ENCODE results near the gene PEX14.

PEX14 gene

GRCh38 chr1:10475510-10475909 lies 760 bp downstream of the PEX14 start:
- peak overlapping the region; percentile 99 for H3K4me3 ChIP-seq (ENCODE audit: control insufficient read depth, low read depth, low read length)
- DNase-seq (ENCODE audit: low read depth): no peak
- TF ChIP-seq CTCF (IDR thresholded peaks at IDR 0.05; ENCODE audit: control insufficient read depth, insufficient read depth, low read depth, low read length, missing control alignments): no peak

- no peak for DNase-seq (ENCODE audit: low read depth)
- H3K4me3 ChIP-seq (ENCODE audit: control insufficient read depth, low read depth, low read length): no peak overlapping the region
- no peak for TF ChIP-seq CTCF (IDR thresholded peaks at IDR 0.05; ENCODE audit: control insufficient read depth, insufficient read depth, low read depth, low read length, missing control alignments)
Measured at GRCh38 chr1:10479296-10479695, 4.5 kb downstream of the PEX14 start.

- H3K4me3 ChIP-seq (ENCODE audit: control insufficient read depth, low read depth, low read length): no peak overlapping the region
- no peak for TF ChIP-seq CTCF (IDR thresholded peaks at IDR 0.05; ENCODE audit: control insufficient read depth, insufficient read depth, low read depth, low read length, missing control alignments)
- no peak for DNase-seq (ENCODE audit: low read depth)
Measured at GRCh38 chr1:10480614-10481013, 5.9 kb downstream of the PEX14 start.

GRCh38 chr1:10484521-10484920 lies 9.8 kb downstream of the PEX14 start:
- TF ChIP-seq CTCF (IDR thresholded peaks at IDR 0.05; ENCODE audit: control insufficient read depth, insufficient read depth, low read depth, low read length, missing control alignments): no peak
- H3K4me3 ChIP-seq (ENCODE audit: control insufficient read depth, low read depth, low read length): no peak overlapping the region
- DNase-seq (ENCODE audit: low read depth): no peak

GRCh38 chr1:10489291-10490055 lies 14.7 kb downstream of the PEX14 start:
- no peak for TF ChIP-seq CTCF (IDR thresholded peaks at IDR 0.05; ENCODE audit: control insufficient read depth, insufficient read depth, low read depth, low read length, missing control alignments)
- no peak overlapping the region for H3K4me3 ChIP-seq (ENCODE audit: control insufficient read depth, low read depth, low read length)
- no peak for DNase-seq (ENCODE audit: low read depth)

GRCh38 chr1:10490286-10490970 lies 15.7 kb downstream of the PEX14 start:
- DNase-seq (ENCODE audit: low read depth): no peak
- H3K4me3 ChIP-seq (ENCODE audit: control insufficient read depth, low read depth, low read length): no peak overlapping the region
- TF ChIP-seq CTCF (IDR thresholded peaks at IDR 0.05; ENCODE audit: control insufficient read depth, insufficient read depth, low read depth, low read length, missing control alignments): no peak

Data from AG09309 (cell line).